Measurements from ENCODE around the gene BYSL.

BYSL gene

DNA sequence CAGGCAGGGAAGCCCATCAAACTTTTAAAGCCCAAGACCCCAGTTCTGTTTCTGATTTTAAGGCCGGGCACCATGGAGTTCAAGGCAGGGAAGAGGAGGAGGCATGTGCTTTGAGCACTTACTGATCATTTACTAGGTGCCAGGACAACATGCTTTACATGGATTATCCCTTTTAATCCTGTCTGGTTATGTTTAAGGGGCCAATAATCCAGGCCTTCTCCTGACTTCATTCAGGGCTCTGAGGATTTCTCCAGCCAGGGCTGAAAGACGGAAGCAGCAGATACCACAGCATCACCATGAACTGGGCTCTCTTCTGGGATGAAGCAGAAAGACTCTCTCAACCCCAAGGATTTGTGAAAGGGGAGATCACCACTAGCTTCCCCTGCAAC, 16.2 kb downstream of the BYSL start:
- TF ChIP-seq, protein P1, sequence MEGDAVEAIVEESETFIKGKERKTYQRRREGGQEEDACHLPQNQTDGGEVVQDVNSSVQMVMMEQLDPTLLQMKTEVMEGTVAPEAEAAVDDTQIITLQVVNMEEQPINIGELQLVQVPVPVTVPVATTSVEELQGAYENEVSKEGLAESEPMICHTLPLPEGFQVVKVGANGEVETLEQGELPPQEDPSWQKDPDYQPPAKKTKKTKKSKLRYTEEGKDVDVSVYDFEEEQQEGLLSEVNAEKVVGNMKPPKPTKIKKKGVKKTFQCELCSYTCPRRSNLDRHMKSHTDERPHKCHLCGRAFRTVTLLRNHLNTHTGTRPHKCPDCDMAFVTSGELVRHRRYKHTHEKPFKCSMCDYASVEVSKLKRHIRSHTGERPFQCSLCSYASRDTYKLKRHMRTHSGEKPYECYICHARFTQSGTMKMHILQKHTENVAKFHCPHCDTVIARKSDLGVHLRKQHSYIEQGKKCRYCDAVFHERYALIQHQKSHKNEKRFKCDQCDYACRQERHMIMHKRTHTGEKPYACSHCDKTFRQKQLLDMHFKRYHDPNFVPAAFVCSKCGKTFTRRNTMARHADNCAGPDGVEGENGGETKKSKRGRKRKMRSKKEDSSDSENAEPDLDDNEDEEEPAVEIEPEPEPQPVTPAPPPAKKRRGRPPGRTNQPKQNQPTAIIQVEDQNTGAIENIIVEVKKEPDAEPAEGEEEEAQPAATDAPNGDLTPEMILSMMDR (conservative IDR thresholded peaks at IDR 0.05; ENCODE audit: low read depth, low read length) = no peak
- no peak overlapping the region for H3K4me3 ChIP-seq (ENCODE audit: low read length)

DNA sequence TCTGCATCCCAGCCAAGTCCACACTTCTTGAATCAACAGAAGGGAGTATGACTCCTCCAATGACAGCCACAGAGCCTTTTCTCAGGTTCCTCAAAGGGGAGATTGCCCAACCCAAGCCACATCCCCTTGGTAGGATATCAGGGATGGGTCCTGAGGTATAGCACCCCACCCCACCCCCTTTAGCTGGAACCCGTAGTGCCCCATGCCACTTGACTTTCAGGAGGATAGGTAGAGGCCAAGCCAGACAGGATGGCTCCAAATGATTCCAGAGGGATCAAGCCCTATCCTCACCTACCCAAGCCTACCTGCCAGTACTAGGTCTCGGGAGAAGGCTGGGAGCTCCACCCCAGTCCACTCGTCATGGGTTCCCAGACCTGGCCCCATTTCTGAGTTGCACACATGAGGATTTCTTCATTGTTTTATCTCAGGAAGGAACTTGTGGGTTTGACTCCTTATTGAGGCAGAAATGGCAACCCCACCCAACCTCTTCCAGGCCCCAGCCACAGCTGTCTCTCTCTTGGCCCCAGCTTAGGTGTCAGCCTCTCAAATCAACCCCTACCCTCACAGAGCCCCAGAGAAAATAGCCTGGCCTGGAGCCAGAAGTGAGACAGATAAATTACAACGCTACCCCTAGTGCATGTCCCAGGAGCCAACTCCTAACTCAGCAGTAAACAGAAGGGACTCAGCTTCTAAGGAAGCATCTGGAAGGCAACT, 16.7 kb downstream of the BYSL start:
- no peak overlapping the region for H3K4me3 ChIP-seq (ENCODE audit: low read length)
- TF ChIP-seq, protein P1 (conservative IDR thresholded peaks at IDR 0.05; ENCODE audit: low read depth, low read length) = no peak
- no peak for DNase-seq (ENCODE audit: low read depth)

More for the DNA sequence above, 16.2 kb downstream of the BYSL start:
- DNase-seq (ENCODE audit: low read depth) = no peak

DNA sequence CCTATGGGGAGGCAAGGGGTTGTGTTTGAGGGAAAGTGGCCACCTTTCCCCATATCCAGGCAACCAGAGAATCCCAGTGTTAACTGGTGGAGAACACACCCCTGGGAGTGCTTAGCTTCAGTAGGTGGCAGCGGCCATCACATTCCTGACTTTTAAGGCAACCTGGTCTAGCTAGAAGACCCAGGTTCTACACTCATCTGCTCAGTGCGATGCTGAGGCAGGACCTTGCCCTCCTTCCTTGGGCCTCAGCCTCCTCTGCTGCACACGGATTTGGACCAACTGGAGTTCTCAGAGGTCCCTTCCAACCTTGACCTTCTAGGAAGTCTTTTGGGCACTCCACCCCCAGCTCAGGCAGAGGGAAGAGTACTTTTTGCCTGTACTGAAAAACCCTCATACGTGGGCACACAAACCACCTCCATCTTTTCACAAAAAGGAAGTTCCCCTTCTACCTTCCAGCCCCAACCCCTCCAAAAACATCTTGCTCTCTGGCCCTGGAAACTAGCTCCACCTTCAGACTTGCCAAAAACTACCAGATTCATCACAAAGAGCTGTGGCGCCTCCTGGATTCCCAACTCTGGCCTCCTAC, 17.4 kb downstream of the BYSL start:
- TF ChIP-seq, protein P1 (conservative IDR thresholded peaks at IDR 0.05; ENCODE audit: low read depth, low read length) = no peak
- H3K4me3 ChIP-seq (ENCODE audit: low read length) = no peak overlapping the region
- DNase-seq (ENCODE audit: low read depth) = no peak

DNA sequence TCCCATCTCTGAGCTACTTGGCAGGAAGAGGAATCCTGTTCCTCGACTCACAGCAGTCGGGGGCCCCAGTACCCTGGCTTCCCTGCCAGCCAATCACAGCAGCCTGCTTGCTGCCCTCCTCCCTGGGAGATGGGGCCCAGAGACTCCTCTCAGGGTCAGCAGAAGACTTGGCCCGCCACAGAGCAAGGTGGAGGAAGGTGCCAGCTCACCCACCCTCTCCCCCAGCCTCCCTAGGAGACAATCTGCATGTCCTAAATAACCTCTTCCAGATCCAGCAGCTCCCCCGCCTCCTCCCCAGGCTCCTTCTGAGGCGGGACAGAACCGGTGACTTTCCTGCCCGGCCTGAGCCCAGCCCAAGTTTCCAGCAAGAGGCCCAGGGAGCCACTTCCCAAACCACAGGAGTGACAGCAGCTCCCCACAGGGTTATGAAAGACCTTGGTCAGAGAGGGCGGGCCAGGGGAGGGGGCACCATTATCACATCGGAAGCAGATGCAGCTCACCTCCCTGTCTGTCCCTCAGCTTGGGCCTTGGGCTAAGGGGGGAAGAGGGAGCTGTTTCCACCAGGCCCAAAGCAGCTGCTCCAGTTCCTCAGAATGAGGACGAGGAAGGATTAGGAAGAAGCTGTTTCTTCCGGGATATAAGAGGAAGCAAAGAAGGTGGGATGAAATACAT, 18.0 kb downstream of the BYSL start:
- TF ChIP-seq, protein P1 (conservative IDR thresholded peaks at IDR 0.05; ENCODE audit: low read depth, low read length) = no peak
- H3K4me3 ChIP-seq (ENCODE audit: low read length) = no peak overlapping the region
- DNase-seq (ENCODE audit: low read depth) = no peak

DNA sequence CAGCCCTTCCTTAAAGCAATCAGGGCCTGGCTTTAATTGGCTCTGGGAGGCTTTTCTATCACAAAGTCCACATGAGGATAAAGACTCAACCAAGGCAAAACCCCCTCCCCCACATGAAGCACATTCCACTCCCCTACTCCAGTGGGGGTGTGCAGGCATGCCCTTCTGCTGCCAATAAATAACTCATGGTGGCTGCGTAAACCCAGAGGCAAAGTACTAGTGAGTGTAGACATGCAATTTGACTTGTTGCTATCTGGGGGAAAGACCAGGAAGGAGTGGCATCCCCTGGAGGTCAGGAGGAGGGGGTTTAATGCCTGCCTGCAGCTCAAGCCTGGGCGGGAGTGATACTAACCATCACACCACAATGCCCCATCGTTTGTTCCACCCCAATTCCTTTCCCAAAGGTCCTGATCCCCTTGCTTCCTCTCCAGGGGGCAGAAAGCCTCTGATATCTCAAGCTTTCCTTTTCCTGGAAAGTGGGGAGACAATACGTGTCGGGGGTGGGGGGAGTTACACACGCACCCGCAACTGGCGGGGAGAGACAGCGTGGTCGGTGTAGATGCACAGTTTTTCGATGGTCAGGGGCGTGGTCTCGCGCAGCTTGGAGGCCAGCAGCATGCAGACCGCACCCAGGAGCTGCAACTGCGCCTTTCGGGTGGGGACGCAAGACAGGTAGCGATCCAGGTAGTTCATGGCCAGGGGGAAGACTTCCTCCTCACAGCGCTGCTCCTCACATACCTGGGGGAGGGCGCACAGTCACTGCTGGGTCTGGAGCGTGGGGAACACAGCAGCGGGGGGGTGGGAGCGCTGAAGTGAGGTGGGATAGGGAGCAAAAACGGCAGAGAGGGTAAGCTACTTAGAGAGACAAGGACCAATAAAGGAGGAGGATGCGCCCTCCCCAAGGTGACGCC, 18.8 kb downstream of the BYSL start:
- TF ChIP-seq, protein P1 (conservative IDR thresholded peaks at IDR 0.05; ENCODE audit: low read depth, low read length) = no peak
- H3K4me3 ChIP-seq (ENCODE audit: low read length) = peak overlapping the region; percentile 88
- DNase-seq (ENCODE audit: low read depth) = no peak

DNA sequence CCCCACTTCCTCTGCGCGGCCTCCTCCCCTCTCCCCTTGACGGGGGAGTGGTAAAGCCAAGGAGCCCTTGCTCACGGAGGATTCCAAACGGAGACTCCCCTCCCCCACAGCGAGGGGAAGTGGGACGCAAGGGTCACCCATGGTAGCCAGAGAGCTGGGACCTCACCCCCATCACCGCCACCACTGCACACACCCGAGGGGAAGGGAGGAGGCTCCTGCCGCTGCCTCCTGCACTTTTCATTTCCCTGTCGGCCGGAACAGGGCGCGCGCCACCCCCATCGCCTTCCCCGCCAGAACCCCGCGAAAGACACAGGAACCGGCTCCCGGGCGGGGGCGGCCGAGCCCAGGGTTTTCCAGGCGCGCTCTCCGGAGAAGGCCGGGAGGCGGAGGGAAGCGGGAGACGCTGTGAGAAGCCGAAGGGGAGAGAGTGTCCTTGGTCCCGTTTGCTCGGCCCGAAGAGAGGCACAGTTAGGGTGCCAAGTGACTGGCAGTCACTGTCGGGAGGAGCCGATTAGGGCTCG, 19.5 kb downstream of the BYSL start:
- TF ChIP-seq, protein P1 (conservative IDR thresholded peaks at IDR 0.05; ENCODE audit: low read depth, low read length) = no peak
- H3K4me3 ChIP-seq (ENCODE audit: low read length) = peak overlapping the region; percentile 88
- no peak for DNase-seq (ENCODE audit: low read depth)

Data from retinal pigment epithelial cell (primary cell).